Measurements from ENCODE around the gene EIF1B.

The EIF1B gene

DNA sequence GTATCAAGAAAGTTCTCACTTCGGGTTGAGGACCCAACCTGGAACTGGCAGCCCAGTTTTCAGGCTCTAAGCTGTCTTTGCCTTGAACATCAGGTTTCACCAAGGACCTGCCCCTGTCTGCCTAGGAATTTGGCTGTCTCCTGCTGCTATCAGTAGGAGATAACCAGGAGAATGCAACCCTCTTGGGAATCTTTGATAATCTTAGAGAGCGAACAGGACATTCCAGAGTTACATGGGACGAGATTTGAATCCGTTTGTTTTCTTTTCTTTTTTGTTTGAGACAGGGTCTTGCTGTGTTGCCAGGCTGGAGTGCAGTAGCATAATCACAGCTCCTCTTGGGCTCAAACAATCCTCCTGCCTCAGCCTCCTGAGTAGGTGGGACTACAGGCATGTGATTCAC, 18.0 kb upstream of the EIF1B start:
- no peak overlapping the region for H3K4me3 ChIP-seq (ENCODE audit: low read depth, low read length)
- TF ChIP-seq MYC (IDR thresholded peaks at IDR 0.05; ENCODE audit: low read depth, low read length) (no peak), POLR2A (IDR thresholded peaks at IDR 0.05; ENCODE audit: extremely low read depth, insufficient read length) (no peak)
- TF ChIP-seq, protein P1, sequence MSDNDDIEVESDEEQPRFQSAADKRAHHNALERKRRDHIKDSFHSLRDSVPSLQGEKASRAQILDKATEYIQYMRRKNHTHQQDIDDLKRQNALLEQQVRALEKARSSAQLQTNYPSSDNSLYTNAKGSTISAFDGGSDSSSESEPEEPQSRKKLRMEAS (IDR thresholded peaks at IDR 0.05; ENCODE audit: low read depth, low read length) = no peak
- TF ChIP-seq, protein P2, sequence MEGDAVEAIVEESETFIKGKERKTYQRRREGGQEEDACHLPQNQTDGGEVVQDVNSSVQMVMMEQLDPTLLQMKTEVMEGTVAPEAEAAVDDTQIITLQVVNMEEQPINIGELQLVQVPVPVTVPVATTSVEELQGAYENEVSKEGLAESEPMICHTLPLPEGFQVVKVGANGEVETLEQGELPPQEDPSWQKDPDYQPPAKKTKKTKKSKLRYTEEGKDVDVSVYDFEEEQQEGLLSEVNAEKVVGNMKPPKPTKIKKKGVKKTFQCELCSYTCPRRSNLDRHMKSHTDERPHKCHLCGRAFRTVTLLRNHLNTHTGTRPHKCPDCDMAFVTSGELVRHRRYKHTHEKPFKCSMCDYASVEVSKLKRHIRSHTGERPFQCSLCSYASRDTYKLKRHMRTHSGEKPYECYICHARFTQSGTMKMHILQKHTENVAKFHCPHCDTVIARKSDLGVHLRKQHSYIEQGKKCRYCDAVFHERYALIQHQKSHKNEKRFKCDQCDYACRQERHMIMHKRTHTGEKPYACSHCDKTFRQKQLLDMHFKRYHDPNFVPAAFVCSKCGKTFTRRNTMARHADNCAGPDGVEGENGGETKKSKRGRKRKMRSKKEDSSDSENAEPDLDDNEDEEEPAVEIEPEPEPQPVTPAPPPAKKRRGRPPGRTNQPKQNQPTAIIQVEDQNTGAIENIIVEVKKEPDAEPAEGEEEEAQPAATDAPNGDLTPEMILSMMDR (IDR thresholded peaks at IDR 0.05; ENCODE audit: low read depth, low read length) = no peak
- DNase-seq (ENCODE audit: low read depth) = no peak

DNA sequence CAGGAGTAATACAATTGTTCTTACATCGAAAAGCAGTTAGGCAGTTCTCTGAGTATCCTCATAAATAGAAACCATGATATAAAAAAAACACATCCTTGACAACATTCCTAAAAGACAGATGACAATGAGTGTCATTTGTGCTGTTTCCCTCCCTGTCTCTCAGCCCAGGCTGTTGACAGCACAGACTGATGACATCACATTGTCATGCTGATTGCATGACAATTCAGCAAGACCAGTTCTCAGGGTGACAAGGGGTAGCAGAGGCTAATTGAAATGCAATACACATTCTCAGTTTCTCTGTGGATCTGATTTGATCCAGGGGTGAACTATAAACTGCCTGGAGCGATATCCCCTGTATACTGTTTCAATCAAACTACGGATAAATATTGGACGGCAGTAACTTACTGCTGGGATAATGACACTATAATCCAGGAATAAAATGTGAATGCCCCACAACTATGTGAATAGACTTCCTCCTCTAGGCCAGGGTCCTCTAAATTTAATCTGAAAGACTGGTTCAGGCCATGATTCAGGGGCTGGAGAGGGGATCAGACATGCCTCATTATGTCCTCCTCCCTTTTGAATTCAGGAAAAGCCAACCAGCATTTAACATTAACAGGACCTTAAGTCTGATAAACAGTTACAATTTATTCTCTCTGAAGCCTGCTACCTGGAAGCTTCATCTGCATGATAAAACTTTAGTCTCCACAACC, 16.7 kb upstream of the EIF1B start:
- no peak for DNase-seq (ENCODE audit: low read depth)
- H3K4me3 ChIP-seq (ENCODE audit: low read depth, low read length) = no peak overlapping the region
- TF ChIP-seq MYC (IDR thresholded peaks at IDR 0.05; ENCODE audit: low read depth, low read length) = no peak
- TF ChIP-seq, protein P1 (IDR thresholded peaks at IDR 0.05; ENCODE audit: low read depth, low read length) = no peak
- TF ChIP-seq POLR2A (IDR thresholded peaks at IDR 0.05; ENCODE audit: extremely low read depth, insufficient read length) = no peak

DNA sequence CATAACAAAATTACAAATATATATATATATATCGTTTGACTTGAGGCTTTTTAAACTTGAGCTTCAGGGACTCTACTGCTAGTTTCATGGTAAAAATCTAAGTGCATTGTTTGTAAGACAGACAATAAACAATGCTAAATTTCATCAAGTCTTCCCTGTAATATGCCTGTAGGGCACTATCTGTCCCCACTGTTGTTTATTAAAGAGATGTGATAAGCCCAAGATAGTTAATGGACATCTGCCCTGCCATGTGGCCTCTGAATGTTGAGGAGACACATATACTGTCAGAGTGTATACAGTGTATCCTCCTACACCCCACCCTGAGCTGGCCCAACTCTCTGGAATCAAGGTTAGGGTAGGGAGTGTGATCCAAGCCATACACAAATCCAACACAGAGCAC, 15.1 kb upstream of the EIF1B start:
- no peak for DNase-seq (ENCODE audit: low read depth)
- no peak overlapping the region for H3K4me3 ChIP-seq (ENCODE audit: low read depth, low read length)
- TF ChIP-seq POLR2A (IDR thresholded peaks at IDR 0.05; ENCODE audit: extremely low read depth, insufficient read length) = no peak
- no peak for TF ChIP-seq MYC (IDR thresholded peaks at IDR 0.05; ENCODE audit: low read depth, low read length)
- TF ChIP-seq, protein P1 (IDR thresholded peaks at IDR 0.05; ENCODE audit: low read depth, low read length) = no peak
- TF ChIP-seq, protein P2 (IDR thresholded peaks at IDR 0.05; ENCODE audit: low read depth, low read length) = no peak

DNA sequence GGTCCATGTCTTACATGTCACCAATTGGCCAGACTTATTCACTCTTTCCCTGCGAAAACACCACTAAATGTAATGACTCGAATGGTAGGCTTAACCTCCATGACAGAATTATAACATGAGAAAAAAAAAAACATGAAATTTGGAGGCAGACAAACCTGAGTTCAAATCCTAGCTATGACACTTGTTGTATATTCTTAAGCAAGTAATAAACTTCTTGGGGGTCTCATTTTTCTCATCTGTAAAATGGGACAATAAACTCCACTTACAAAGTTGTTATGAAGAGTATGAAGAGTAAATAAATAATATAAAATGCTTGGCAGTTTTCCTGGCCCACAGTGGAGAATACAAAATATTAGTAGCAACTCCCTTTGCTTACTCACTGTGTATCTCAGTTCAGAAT, 11.4 kb upstream of the EIF1B start:
- DNase-seq (ENCODE audit: low read depth) = no peak
- no peak overlapping the region for H3K4me3 ChIP-seq (ENCODE audit: low read depth, low read length)
- TF ChIP-seq, protein P2 (IDR thresholded peaks at IDR 0.05; ENCODE audit: low read depth, low read length) = no peak

DNA sequence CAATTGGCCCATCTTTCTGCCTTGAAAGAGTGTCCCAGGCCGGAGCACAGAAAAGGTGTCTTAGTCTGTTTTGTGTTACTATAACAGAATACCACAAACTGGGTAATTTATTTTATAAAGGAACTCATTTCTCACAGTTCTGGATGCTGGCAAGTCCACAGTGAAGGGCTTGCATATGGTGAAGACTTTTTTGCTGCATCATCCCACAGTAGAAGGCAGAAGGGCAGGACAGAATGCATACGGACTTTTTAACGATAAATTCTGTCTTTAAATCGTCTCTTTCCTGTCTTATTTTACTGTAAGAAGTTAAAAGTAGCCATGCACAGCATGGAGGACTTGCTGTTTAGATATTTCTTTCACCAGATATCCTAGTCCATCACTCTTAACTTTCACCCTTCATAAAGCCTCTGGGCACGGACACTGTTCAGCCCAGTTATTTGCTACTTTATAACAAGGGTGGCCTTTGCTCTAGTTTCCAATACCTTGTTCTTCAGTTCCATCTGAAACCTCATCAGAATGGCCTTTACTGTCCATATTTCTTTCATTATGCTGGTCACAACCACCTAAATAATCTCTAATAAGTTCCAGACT, 10.3 kb upstream of the EIF1B start:
- TF ChIP-seq, protein P2 (IDR thresholded peaks at IDR 0.05; ENCODE audit: low read depth, low read length) = no peak
- TF ChIP-seq, protein P1 (IDR thresholded peaks at IDR 0.05; ENCODE audit: low read depth, low read length) = no peak
- TF ChIP-seq MYC (IDR thresholded peaks at IDR 0.05; ENCODE audit: low read depth, low read length) (no peak), POLR2A (IDR thresholded peaks at IDR 0.05; ENCODE audit: extremely low read depth, insufficient read length) (no peak)
- DNase-seq (ENCODE audit: low read depth) = no peak
- H3K4me3 ChIP-seq (ENCODE audit: low read depth, low read length) = no peak overlapping the region

DNA sequence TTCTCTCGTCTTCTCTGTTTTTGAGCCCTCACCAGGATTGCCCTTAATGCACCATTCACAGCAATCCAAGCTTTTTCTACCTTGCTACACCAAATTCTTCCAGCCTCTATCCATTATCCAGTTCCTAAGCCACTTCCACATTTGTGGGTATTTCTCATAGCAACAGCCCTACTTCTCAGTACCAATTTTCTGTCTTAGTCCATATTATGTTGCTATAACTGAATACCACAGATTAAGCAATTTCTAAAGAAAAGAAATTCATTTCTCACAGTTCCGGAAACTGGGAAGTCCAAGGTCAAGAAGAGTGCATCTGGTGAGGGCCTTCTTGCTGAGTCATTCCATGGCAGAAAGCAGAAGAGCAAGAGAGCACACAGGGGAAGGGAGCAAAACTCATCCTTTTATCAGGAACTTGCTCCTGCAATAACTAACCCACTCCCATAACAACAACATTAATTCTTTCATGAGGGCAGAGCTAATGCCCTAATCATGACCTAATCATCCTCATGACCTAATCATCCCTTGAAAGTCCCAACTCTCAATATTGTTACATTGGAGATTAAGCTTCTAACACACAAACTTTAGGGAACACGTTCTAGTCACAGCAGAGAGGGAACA, 9.7 kb upstream of the EIF1B start:
- DNase-seq (ENCODE audit: low read depth) = peak; percentile 90
- no peak overlapping the region for H3K4me3 ChIP-seq (ENCODE audit: low read depth, low read length)
- TF ChIP-seq MYC (IDR thresholded peaks at IDR 0.05; ENCODE audit: low read depth, low read length) = no peak
- TF ChIP-seq POLR2A (IDR thresholded peaks at IDR 0.05; ENCODE audit: extremely low read depth, insufficient read length) = no peak
- TF ChIP-seq, protein P2 (IDR thresholded peaks at IDR 0.05; ENCODE audit: low read depth, low read length) = no peak
- TF ChIP-seq, protein P1 (IDR thresholded peaks at IDR 0.05; ENCODE audit: low read depth, low read length) = no peak
